Neural cell (in vitro differentiated cells): ENCODE results near the gene GRIN3B. TPM values are rescaled to one million over a fixed set of nuclear protein-coding genes. Genes with fewer than 3 reads are reported as not detected.

Experiments used
- H2AFZ ChIP-seq: fragments of 200-600, 300-800 bp; sonication (generic), shearing (Covaris generic); 2 replicates; pipeline ENCODE4 v1.6.0; 2014; ENCODE audit warnings: low read depth, mild to moderate bottlenecking, antibody characterized with exemption, low read length, moderate library complexity
- H3F3A ChIP-seq: fragments of 200-600 bp; shearing (Covaris generic); 2 replicates; pipeline ENCODE4 v1.6.1; 2016; ENCODE audit warnings: mild to moderate bottlenecking, moderate library complexity, mixed read lengths, antibody characterized with exemption, low read length; ENCODE audit not compliant: insufficient read depth, poor library complexity, severe bottlenecking
- H3K27ac ChIP-seq: fragments of 200-600, 300-800 bp; sonication (generic), shearing (Covaris generic); 2 replicates; pipeline ENCODE4 v1.5.1; 2014; ENCODE audit warnings: mild to moderate bottlenecking, low read length, moderate library complexity
- H3K27me3 ChIP-seq: fragments of 300-800, 200-600 bp; sonication (generic), shearing (Covaris generic); 2 replicates; pipeline ENCODE4 v1.6.0; 2014; ENCODE audit warnings: mild to moderate bottlenecking, low read depth, low read length, moderate library complexity; ENCODE audit not compliant: insufficient read depth
- H3K36me3 ChIP-seq: fragments of 300-800, 200-600 bp; sonication (generic), shearing (Covaris generic); 2 replicates; pipeline ENCODE4 v1.5.1; 2014; ENCODE audit warnings: mild to moderate bottlenecking, antibody characterized with exemption, low read length, moderate library complexity; ENCODE audit not compliant: insufficient read depth
- H3K4me2 ChIP-seq: fragments of 300-800, 200-600 bp; sonication (generic), shearing (Covaris generic); 2 replicates; pipeline ENCODE4 v1.6.0; 2014; ENCODE audit warnings: mild to moderate bottlenecking, low read length
- H3K4me3 ChIP-seq: fragments of 300-800, 200-600 bp; sonication (generic), shearing (Covaris generic); 2 replicates; pipeline ENCODE4 v1.5.1; 2014; ENCODE audit warnings: mild to moderate bottlenecking, low read length, moderate library complexity
- H3K79me2 ChIP-seq: fragments of 200-600 bp; shearing (Covaris generic); replicated peaks from 2 replicates; pipeline ENCODE4 v1.6.0; 2014; ENCODE audit warnings: mild to moderate bottlenecking, low read length, moderate library complexity; ENCODE audit not compliant: insufficient read depth
- H3K9ac ChIP-seq: fragments of 300-800, 200-600 bp; sonication (generic), shearing (Covaris generic); 2 replicates; pipeline ENCODE4 v1.6.1; 2016; ENCODE audit warnings: mild to moderate bottlenecking, low read length, mixed read lengths
- H3K9me2 ChIP-seq: fragments of 200-600 bp; shearing (Covaris generic); 2 replicates; pipeline ENCODE4 v1.6.1; 2016; ENCODE audit warnings: mild to moderate bottlenecking, low read length, mixed read lengths; ENCODE audit not compliant: insufficient read depth
- H3K9me3 ChIP-seq: fragments of 200-600, 300-800 bp; sonication (generic), shearing (Covaris generic); 2 replicates; pipeline ENCODE4 v1.6.1; 2016; ENCODE audit warnings: mild to moderate bottlenecking, mixed run types, low read length, moderate library complexity, mixed read lengths
- H4K20me1 ChIP-seq: fragments of 200-600 bp; shearing (Covaris generic); 2 replicates; pipeline ENCODE4 v1.6.1; 2016; ENCODE audit warnings: mild to moderate bottlenecking, mixed run types; ENCODE audit not compliant: insufficient read depth
- CTCF ChIP-seq: fragments of 450-650 bp; IDR thresholded peaks from 2 replicates; pipeline ENCODE4 v1.5.1; 2014; ENCODE audit warnings: antibody characterized with exemption, mild to moderate bottlenecking, moderate library complexity; ENCODE audit not compliant: poor library complexity, severe bottlenecking
- EP300 ChIP-seq: fragments of 450-650 bp; conservative IDR thresholded peaks from 2 replicates; pipeline ENCODE4 v1.6.1; 2014; ENCODE audit warnings: antibody characterized with exemption, mild to moderate bottlenecking, moderate library complexity; ENCODE audit not compliant: poor library complexity, severe bottlenecking
- EZH2 ChIP-seq: fragments of 200-600, 300-800 bp; shearing (Covaris generic), sonication (generic); IDR thresholded peaks from 2 replicates; pipeline ENCODE4 v1.6.1; 2014; ENCODE audit warnings: antibody characterized with exemption, low read length, borderline replicate concordance, mild to moderate bottlenecking; ENCODE audit not compliant: insufficient read depth, poor library complexity, severe bottlenecking
- MXI1 ChIP-seq: fragments of 450-650 bp; conservative IDR thresholded peaks from 2 replicates; pipeline ENCODE4 v1.6.1; 2014; ENCODE audit warnings: antibody characterized with exemption, mild to moderate bottlenecking; ENCODE audit not compliant: poor library complexity, severe bottlenecking
- POLR2AphosphoS5 ChIP-seq: IDR thresholded peaks from 2 replicates; pipeline ENCODE4 v1.6.1; 2012
- RAD21 ChIP-seq: fragments of 450-650 bp; conservative IDR thresholded peaks from 2 replicates; pipeline ENCODE4 v1.6.1; 2014; ENCODE audit warnings: antibody characterized with exemption, mild to moderate bottlenecking, moderate library complexity
- SMC3 ChIP-seq: fragments of 450-650 bp; conservative IDR thresholded peaks from 2 replicates; pipeline ENCODE4 v1.6.1; 2014; ENCODE audit warnings: antibody characterized with exemption, mild to moderate bottlenecking, moderate library complexity; ENCODE audit not compliant: poor library complexity
- TAF1 ChIP-seq: IDR thresholded peaks from 2 replicates; pipeline ENCODE4 v1.6.1; 2012; ENCODE audit warnings: low read depth
- polyA plus RNA-seq: library from polyadenylated mRNA; depleted of rRNA; stranded (reverse); fragments of >200 nt; gene quantifications from 2 replicates; pipeline ENCODE4 v1.2.3, GENCODE V29; 2014
- TF ChIP-seq, protein P1 (sequence below): IDR thresholded peaks from 2 replicates; pipeline ENCODE4 v1.6.1; 2012; ENCODE audit warnings: borderline replicate concordance

GRIN3B gene
- polyA plus RNA-seq, 1 donor from 2014 or later = 0.46 TPM

GRCh38 chr19:1037621-1038064 lies 37.4 kb downstream of the GRIN3B start:
- no peak overlapping the region for H3K27ac ChIP-seq
- H3K27me3 ChIP-seq = no peaks in the 10 kb centered on the region
- no peak overlapping the region for H2AFZ ChIP-seq
- no peaks in the 10 kb centered on the region for H3F3A ChIP-seq
- no peak for TF ChIP-seq MXI1
- TF ChIP-seq POLR2AphosphoS5 = no peak
- no peak for TF ChIP-seq EZH2
- TF ChIP-seq EP300 = no peak
- no peak for TF ChIP-seq TAF1
- no peak for TF ChIP-seq SMC3
- TF ChIP-seq, protein P1, sequence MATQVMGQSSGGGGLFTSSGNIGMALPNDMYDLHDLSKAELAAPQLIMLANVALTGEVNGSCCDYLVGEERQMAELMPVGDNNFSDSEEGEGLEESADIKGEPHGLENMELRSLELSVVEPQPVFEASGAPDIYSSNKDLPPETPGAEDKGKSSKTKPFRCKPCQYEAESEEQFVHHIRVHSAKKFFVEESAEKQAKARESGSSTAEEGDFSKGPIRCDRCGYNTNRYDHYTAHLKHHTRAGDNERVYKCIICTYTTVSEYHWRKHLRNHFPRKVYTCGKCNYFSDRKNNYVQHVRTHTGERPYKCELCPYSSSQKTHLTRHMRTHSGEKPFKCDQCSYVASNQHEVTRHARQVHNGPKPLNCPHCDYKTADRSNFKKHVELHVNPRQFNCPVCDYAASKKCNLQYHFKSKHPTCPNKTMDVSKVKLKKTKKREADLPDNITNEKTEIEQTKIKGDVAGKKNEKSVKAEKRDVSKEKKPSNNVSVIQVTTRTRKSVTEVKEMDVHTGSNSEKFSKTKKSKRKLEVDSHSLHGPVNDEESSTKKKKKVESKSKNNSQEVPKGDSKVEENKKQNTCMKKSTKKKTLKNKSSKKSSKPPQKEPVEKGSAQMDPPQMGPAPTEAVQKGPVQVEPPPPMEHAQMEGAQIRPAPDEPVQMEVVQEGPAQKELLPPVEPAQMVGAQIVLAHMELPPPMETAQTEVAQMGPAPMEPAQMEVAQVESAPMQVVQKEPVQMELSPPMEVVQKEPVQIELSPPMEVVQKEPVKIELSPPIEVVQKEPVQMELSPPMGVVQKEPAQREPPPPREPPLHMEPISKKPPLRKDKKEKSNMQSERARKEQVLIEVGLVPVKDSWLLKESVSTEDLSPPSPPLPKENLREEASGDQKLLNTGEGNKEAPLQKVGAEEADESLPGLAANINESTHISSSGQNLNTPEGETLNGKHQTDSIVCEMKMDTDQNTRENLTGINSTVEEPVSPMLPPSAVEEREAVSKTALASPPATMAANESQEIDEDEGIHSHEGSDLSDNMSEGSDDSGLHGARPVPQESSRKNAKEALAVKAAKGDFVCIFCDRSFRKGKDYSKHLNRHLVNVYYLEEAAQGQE = no peak
- TF ChIP-seq CTCF = no peak
- TF ChIP-seq RAD21 = no peak
- H3K4me2 ChIP-seq = no peak overlapping the region
- H3K9ac ChIP-seq = no peak overlapping the region
- H3K79me2 ChIP-seq = no peaks in the 10 kb centered on the region
- no peaks in the 10 kb centered on the region for H3K9me2 ChIP-seq
- no peaks in the 10 kb centered on the region for H4K20me1 ChIP-seq
- no peak overlapping the region for H3K4me3 ChIP-seq
- no peaks in the 10 kb centered on the region for H3K36me3 ChIP-seq
- no peaks in the 10 kb centered on the region for H3K9me3 ChIP-seq

- no peaks in the 10 kb centered on the region for H3K27me3 ChIP-seq
- no peaks in the 10 kb centered on the region for H4K20me1 ChIP-seq
- peak overlapping the region; percentile 81 for H3K4me3 ChIP-seq
- H3F3A ChIP-seq = no peaks in the 10 kb centered on the region
- no peaks in the 10 kb centered on the region for H3K9me3 ChIP-seq
- H3K79me2 ChIP-seq = no peaks in the 10 kb centered on the region
- H3K9me2 ChIP-seq = no peaks in the 10 kb centered on the region
- no peak overlapping the region for H3K27ac ChIP-seq
- peak overlapping the region; percentile 41 for H3K9ac ChIP-seq
- H3K4me2 ChIP-seq = peak overlapping the region; percentile 80
- no peak for TF ChIP-seq MXI1
- TF ChIP-seq EZH2 = no peak
- no peak for TF ChIP-seq EP300
- peak; percentile 27 for TF ChIP-seq POLR2AphosphoS5
- no peak for TF ChIP-seq RAD21
- H3K36me3 ChIP-seq = no peaks in the 10 kb centered on the region
- no peak overlapping the region for H2AFZ ChIP-seq
Observed at GRCh38 chr19:1038978-1039645, 38.9 kb downstream of the GRIN3B start.
